ENCODE data around the gene MAP7D2. TPM values are rescaled to one million over a fixed set of nuclear protein-coding genes. Genes with fewer than 3 reads are reported as not detected.

The MAP7D2 gene
- total and polyA plus RNA-seq, 4 donors = 0.16 to 1.5 (median 0.42) TPM

- TF ChIP-seq, protein P1, sequence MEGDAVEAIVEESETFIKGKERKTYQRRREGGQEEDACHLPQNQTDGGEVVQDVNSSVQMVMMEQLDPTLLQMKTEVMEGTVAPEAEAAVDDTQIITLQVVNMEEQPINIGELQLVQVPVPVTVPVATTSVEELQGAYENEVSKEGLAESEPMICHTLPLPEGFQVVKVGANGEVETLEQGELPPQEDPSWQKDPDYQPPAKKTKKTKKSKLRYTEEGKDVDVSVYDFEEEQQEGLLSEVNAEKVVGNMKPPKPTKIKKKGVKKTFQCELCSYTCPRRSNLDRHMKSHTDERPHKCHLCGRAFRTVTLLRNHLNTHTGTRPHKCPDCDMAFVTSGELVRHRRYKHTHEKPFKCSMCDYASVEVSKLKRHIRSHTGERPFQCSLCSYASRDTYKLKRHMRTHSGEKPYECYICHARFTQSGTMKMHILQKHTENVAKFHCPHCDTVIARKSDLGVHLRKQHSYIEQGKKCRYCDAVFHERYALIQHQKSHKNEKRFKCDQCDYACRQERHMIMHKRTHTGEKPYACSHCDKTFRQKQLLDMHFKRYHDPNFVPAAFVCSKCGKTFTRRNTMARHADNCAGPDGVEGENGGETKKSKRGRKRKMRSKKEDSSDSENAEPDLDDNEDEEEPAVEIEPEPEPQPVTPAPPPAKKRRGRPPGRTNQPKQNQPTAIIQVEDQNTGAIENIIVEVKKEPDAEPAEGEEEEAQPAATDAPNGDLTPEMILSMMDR (IDR thresholded peaks at IDR 0.05; ENCODE audit: low read depth, low read length, missing input control) = no peak
- TF ChIP-seq ATF3 (IDR thresholded peaks at IDR 0.05) (no peak), ZBTB33 (IDR thresholded peaks at IDR 0.05) (no peak), EGR1 (IDR thresholded peaks at IDR 0.05; ENCODE audit: low read depth in 2 of 2) (no peak), HNF4A (conservative IDR thresholded peaks at IDR 0.05) (no peak), FOXA2 (IDR thresholded peaks at IDR 0.05) (no peak), YY1 (IDR thresholded peaks at IDR 0.05) (no peak), RAD21 (IDR thresholded peaks at IDR 0.05) (no peak), FOXA1 (IDR thresholded peaks at IDR 0.05) (no peak), JUND (IDR thresholded peaks at IDR 0.05) (no peak), TAF1 (conservative IDR thresholded peaks at IDR 0.05) (no peak), HNF4G (IDR thresholded peaks at IDR 0.05) (no peak), MAX (IDR thresholded peaks at IDR 0.05) (no peak), NR2F2 (IDR thresholded peaks at IDR 0.05) (no peak), RXRA (IDR thresholded peaks at IDR 0.05) (no peak), GABPA (IDR thresholded peaks at IDR 0.05 in 1 of 2, conservative IDR thresholded peaks at IDR 0.05 in 1 of 2) (no peak)
- TF ChIP-seq, protein P2, sequence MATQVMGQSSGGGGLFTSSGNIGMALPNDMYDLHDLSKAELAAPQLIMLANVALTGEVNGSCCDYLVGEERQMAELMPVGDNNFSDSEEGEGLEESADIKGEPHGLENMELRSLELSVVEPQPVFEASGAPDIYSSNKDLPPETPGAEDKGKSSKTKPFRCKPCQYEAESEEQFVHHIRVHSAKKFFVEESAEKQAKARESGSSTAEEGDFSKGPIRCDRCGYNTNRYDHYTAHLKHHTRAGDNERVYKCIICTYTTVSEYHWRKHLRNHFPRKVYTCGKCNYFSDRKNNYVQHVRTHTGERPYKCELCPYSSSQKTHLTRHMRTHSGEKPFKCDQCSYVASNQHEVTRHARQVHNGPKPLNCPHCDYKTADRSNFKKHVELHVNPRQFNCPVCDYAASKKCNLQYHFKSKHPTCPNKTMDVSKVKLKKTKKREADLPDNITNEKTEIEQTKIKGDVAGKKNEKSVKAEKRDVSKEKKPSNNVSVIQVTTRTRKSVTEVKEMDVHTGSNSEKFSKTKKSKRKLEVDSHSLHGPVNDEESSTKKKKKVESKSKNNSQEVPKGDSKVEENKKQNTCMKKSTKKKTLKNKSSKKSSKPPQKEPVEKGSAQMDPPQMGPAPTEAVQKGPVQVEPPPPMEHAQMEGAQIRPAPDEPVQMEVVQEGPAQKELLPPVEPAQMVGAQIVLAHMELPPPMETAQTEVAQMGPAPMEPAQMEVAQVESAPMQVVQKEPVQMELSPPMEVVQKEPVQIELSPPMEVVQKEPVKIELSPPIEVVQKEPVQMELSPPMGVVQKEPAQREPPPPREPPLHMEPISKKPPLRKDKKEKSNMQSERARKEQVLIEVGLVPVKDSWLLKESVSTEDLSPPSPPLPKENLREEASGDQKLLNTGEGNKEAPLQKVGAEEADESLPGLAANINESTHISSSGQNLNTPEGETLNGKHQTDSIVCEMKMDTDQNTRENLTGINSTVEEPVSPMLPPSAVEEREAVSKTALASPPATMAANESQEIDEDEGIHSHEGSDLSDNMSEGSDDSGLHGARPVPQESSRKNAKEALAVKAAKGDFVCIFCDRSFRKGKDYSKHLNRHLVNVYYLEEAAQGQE (IDR thresholded peaks at IDR 0.05) = no peak
- no peaks in the 10 kb centered on the region for H3K4me1 ChIP-seq (ENCODE audit: control insufficient read depth in 4 of 4, insufficient read depth in 4 of 4, low read length in 3 of 4)
- H3K4me3 ChIP-seq (ENCODE audit: low read depth in 1 of 3, low read length in 3 of 3) = no peak overlapping the region
- no peaks in the 10 kb centered on the region for H3K27me3 ChIP-seq (ENCODE audit: control insufficient read depth in 4 of 4, insufficient read depth in 4 of 4, low read length in 3 of 4)
- 91% methylated on average over 1 of the region's 1 CpG for WGBS
- no peaks in the 10 kb centered on the region for H3K9me3 ChIP-seq (ENCODE audit: control insufficient read depth in 4 of 4, low read length in 3 of 4)
- no peak overlapping the region for H3K27ac ChIP-seq (ENCODE audit: low read depth in 1 of 2, low read length in 2 of 2)
- H3K9ac ChIP-seq (ENCODE audit: low read depth in 1 of 2, low read length in 2 of 2) = no peak overlapping the region
- DNase-seq (ENCODE audit: low spot score) = no peak
- H3K36me3 ChIP-seq (ENCODE audit: control insufficient read depth in 4 of 4, insufficient read depth in 3 of 4, low read depth in 1 of 4, low read length in 3 of 4) = peaks cover 0 to 59% (median 35%) of the 10 kb centered on the region in 4 donors
Measured at GRCh38 chrX:20129547-20129946, 12.8 kb upstream of the MAP7D2 start.

DNA sequence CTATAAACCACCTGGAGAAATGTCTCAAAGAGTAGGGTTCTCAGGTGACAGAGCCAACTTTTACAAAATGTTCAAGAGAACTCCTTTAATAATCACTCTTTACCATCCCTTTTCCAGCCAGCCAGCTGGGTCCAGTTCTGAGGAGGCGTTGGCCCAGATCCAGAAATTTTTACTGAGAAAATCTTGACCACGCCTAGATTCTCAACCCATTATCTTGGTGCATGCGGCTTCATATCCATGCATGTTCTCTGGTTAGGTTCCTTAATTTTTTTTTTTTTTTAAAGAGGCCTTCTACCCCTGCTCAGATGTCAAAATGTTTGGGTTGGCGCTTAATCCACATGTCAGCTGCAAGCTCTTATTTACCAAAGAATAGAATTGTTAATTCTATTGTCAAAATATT is 12.0 kb upstream of the MAP7D2 start:
- H3K9me3 ChIP-seq (ENCODE audit: control insufficient read depth in 4 of 4, low read length in 3 of 4) = no peaks in the 10 kb centered on the region
- no peak overlapping the region for H3K9ac ChIP-seq (ENCODE audit: low read depth in 1 of 2, low read length in 2 of 2)
- H3K36me3 ChIP-seq (ENCODE audit: control insufficient read depth in 4 of 4, insufficient read depth in 3 of 4, low read depth in 1 of 4, low read length in 3 of 4) = peaks cover 0 to 57% (median 33%) of the 10 kb centered on the region in 4 donors
- H3K27ac ChIP-seq (ENCODE audit: low read depth in 1 of 2, low read length in 2 of 2) = no peak overlapping the region
- H3K4me1 ChIP-seq (ENCODE audit: control insufficient read depth in 4 of 4, insufficient read depth in 4 of 4, low read length in 3 of 4) = no peaks in the 10 kb centered on the region
- TF ChIP-seq TAF1 (conservative IDR thresholded peaks at IDR 0.05) (no peak), ZBTB33 (IDR thresholded peaks at IDR 0.05) (no peak)
- H3K4me3 ChIP-seq (ENCODE audit: low read depth in 1 of 3, low read length in 3 of 3) = no peak overlapping the region
- DNase-seq (ENCODE audit: low spot score) = no peak
- H3K27me3 ChIP-seq (ENCODE audit: control insufficient read depth in 4 of 4, insufficient read depth in 4 of 4, low read length in 3 of 4) = no peaks in the 10 kb centered on the region
- WGBS = 78% methylated on average over 4 of the region's 4 CpGs
